Hypothalamus (tissue), 51 donors: ENCODE results near the gene RABGAP1L.
A peak's percentile ranks its signal among the peaks of the same experiment; 100 is the strongest.

Experiments
- DNase-seq, 51 donors: peaks; one replicate each; lab custom pipeline; 2025; lab: John Stamatoyannopoulos, UW

Gene RABGAP1L

GRCh38 chr1:174740249-174740968 is 581.1 kb downstream of the RABGAP1L start:
- no peak for DNase-seq

- no peak for DNase-seq
Measured at GRCh38 chr1:174742805-174743653, 583.7 kb downstream of the RABGAP1L start.

- peak in 1 of 51 donors; percentile 21 for DNase-seq
Measured at GRCh38 chr1:174743654-174744561, 584.6 kb downstream of the RABGAP1L start.

GRCh38 chr1:174744886-174745285 is 585.6 kb downstream of the RABGAP1L start:
- DNase-seq, result no peak

- peak in 1 of 51 donors; percentile 56 for DNase-seq
Measured at GRCh38 chr1:174746024-174746808, 586.9 kb downstream of the RABGAP1L start.

GRCh38 chr1:174747613-174748012 is 588.3 kb downstream of the RABGAP1L start:
- DNase-seq, result no peak

- DNase-seq, result no peak
Measured at GRCh38 chr1:174748586-174748985, 589.3 kb downstream of the RABGAP1L start.

- no peak for DNase-seq
Measured at GRCh38 chr1:174753131-174753530, 593.8 kb downstream of the RABGAP1L start.

GRCh38 chr1:174761335-174761734 is 602.0 kb downstream of the RABGAP1L start:
- no peak for DNase-seq

- DNase-seq, result no peak
Measured at GRCh38 chr1:174761901-174762585, 602.7 kb downstream of the RABGAP1L start.

- DNase-seq, result no peak
Measured at GRCh38 chr1:174764191-174764590, 604.9 kb downstream of the RABGAP1L start.

- DNase-seq, result no peak
Measured at GRCh38 chr1:174766727-174767126, 607.4 kb downstream of the RABGAP1L start.

- DNase-seq, result no peak
Measured at GRCh38 chr1:174768516-174768915, 609.2 kb downstream of the RABGAP1L start.

- no peak for DNase-seq
Measured at GRCh38 chr1:174768949-174769348, 609.6 kb downstream of the RABGAP1L start.

GRCh38 chr1:174769961-174770549 is 610.7 kb downstream of the RABGAP1L start:
- DNase-seq, result peak in 4 of 51 donors; percentile 1 to 41 (median 5)

- no peak for DNase-seq
Measured at GRCh38 chr1:174775621-174776020, 616.3 kb downstream of the RABGAP1L start.

- DNase-seq, result no peak
Measured at GRCh38 chr1:174777262-174777661, 617.9 kb downstream of the RABGAP1L start.

GRCh38 chr1:174785510-174785909 is 626.2 kb downstream of the RABGAP1L start:
- no peak for DNase-seq

- no peak for DNase-seq
Measured at GRCh38 chr1:174786358-174786757, 627.0 kb downstream of the RABGAP1L start.
